ENCODE measurements around the gene TTC7B.
"Not testable (repeated sequence)": the region's sequence is repeated elsewhere in the genome, so short reads cannot be mapped to it uniquely, and the experiment has no call there.

GRCh38 chr14:90856115-90856514 is 39.9 kb upstream of the TTC7B start:
- TF ChIP-seq CTCF, EZH2, EZH2phosphoT487 (IDR thresholded peaks at IDR 0.05): not testable (repeated sequence)

All from neural progenitor cell (in vitro differentiated cells).